Measurements from ENCODE around the gene MRGPRE.

- TF ChIP-seq CTCF (conservative IDR thresholded peaks at IDR 0.05; ENCODE audit: low read depth, low read length) (no peak), EZH2 (IDR thresholded peaks at IDR 0.05; ENCODE audit: low read length, unreplicated experiment) (no peak), EZH2phosphoT487 (IDR thresholded peaks at IDR 0.05; ENCODE audit: borderline replicate concordance, low read length) (no peak)
Measured at GRCh38 chr11:3227568-3228444, 4.4 kb downstream of the MRGPRE start.
